Tibial artery (tissue), 4 donors: ENCODE results near the gene MYPOP.
A peak's percentile ranks its signal among the peaks of the same experiment; 100 is the strongest.

Source experiments
- DNase-seq, 2 donors: peaks; one replicate each; pipeline ENCODE4 v3.0.0-alpha.2; 2019
- H3K27ac ChIP-seq, 2 donors: fragments of 200-600 bp; sonication (generic) in 1 of 2; 1 replicate in 1 of 2; 2 replicates in 1 of 2; pipeline ENCODE4 v1.5.1; 2018 to 2019; ENCODE audit warnings: mild to moderate bottlenecking in 1 of 2
- H3K27me3 ChIP-seq, 2 donors: fragments of 200-600 bp; sonication (generic) in 1 of 2; one replicate each; pipeline versions ENCODE4 v1.5.1 to v1.6.0; 2016 to 2019
- H3K36me3 ChIP-seq, 3 donors: fragments of 200-600 bp; sonication (generic) in 2 of 3; one replicate each; pipeline ENCODE4 v1.5.1; 2016 to 2019; ENCODE audit warnings: mild to moderate bottlenecking in 2 of 3
- H3K4me1 ChIP-seq, 4 donors: fragments of 200-600 bp; sonication (generic) in 2 of 4; 1 replicate in 3 of 4; 2 replicates in 1 of 4; pipeline ENCODE4 v1.5.1; 2016 to 2019
- H3K4me3 ChIP-seq, 2 donors: fragments of 200-600 bp; sonication (generic) in 1 of 2; 1 replicate in 1 of 2; 2 replicates in 1 of 2; pipeline ENCODE4 v1.5.1; 2018 to 2019; ENCODE audit warnings: mild to moderate bottlenecking in 2 of 2
- H3K9me3 ChIP-seq, 3 donors: fragments of 200-600 bp; sonication (generic) in 1 of 3; one replicate each; pipeline ENCODE4 v1.5.1; 2016 to 2019
- intact Hi-C: fragments of 100-400 bp; cut with DNase I; formaldehyde crosslinking; loops from one replicate; pipeline ENCODE4 v1.15.0; 2023; ENCODE audit warnings: low total_unique reads
- TF ChIP-seq, protein P1 (sequence below), 2 experiments: fragments of 200-600 bp in 1 of 2; fragments of 450-650 bp in 1 of 2; IDR thresholded peaks; one replicate each; pipeline ENCODE4 v1.5.1; 2017 to 2019; ENCODE audit warnings: antibody characterized with exemption in 2 of 2, mild to moderate bottlenecking in 1 of 2, moderate library complexity in 1 of 2

MYPOP gene

GRCh38 chr19:45906221-45906620 lies 3.8 kb upstream of the MYPOP start:
- Histone ChIP-seq H3K27ac (no peak overlapping the region), H3K4me3 (no peak overlapping the region), H3K36me3 (no peaks in the 10 kb centered on the region), H3K9me3 (no peaks in the 10 kb centered on the region), H3K4me1 (peaks cover 0 to 12% (median 8%) of the 10 kb centered on the region in 4 donors), H3K27me3 (peaks cover 0 to 8% of the 10 kb centered on the region in 2 donors)
- intact Hi-C loops = no loop called here
- TF ChIP-seq, protein P1, sequence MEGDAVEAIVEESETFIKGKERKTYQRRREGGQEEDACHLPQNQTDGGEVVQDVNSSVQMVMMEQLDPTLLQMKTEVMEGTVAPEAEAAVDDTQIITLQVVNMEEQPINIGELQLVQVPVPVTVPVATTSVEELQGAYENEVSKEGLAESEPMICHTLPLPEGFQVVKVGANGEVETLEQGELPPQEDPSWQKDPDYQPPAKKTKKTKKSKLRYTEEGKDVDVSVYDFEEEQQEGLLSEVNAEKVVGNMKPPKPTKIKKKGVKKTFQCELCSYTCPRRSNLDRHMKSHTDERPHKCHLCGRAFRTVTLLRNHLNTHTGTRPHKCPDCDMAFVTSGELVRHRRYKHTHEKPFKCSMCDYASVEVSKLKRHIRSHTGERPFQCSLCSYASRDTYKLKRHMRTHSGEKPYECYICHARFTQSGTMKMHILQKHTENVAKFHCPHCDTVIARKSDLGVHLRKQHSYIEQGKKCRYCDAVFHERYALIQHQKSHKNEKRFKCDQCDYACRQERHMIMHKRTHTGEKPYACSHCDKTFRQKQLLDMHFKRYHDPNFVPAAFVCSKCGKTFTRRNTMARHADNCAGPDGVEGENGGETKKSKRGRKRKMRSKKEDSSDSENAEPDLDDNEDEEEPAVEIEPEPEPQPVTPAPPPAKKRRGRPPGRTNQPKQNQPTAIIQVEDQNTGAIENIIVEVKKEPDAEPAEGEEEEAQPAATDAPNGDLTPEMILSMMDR (IDR thresholded peaks at IDR 0.05) = no peak
- DNase-seq = no peak

- Histone ChIP-seq H3K36me3 (no peaks in the 10 kb centered on the region), H3K4me1 (peaks cover 0 to 23% (median 14%) of the 10 kb centered on the region in 4 donors), H3K27me3 (peaks cover 0 to 2% of the 10 kb centered on the region in 2 donors), H3K9me3 (no peaks in the 10 kb centered on the region), H3K4me3 (no peak overlapping the region), H3K27ac (no peak overlapping the region)
- intact Hi-C loops = no loop called here
- TF ChIP-seq, protein P1 (IDR thresholded peaks at IDR 0.05) = no peak
- DNase-seq = no peak
These were observed 2.6 kb upstream of the MYPOP start for GRCh38 chr19:45905011-45905410.

DNA sequence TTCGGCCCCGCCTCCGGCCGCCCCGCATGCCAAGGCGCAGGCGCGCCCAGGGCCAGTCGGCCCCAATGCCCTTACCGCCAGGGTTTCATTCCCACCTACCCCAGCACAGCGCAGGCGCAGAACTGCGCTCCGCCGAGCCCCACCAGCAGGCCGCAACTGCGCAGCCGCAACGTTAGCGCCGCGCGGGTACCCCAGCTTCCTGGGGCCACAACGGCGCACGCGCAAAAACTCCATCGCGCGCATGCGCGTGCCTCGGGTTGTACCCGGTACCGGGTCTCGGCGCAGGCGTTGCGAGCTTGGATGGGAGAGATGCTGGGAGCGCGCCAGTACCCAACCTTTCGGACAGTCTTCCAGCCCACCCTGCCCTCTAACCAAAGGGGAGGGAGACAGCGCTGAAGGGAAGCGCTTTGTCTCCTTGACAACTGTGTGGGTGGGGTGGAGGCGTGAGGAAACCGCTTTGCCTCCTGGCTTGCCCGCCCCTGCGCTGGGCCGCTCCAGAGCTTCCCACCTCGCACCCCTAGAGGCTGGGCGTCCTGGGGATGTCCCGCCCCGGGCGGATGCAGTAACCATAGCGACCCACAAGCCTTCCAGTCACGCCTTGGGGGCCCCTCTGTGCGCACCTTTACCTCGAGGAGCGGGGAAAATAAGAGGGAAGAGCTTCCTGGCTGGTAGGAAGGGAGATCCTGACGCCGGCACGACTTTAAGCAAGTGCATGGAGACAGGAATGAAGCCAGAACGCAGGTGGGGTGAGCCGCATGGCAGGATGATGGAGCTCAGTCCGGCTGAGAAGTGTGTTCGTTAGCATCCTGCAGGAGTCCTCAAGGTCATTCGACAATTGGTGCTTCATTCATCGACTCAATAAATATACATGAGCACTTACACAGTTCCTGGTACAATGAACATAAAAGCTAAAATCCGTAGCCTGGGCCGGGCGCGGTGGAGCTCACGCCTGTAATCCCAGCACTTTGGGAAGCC lies 525 bp upstream of the MYPOP start:
- Histone ChIP-seq H3K27ac (peak overlapping the region; percentile 71 to 76), H3K27me3 (no peaks in the 10 kb centered on the region), H3K4me1 (peaks cover 0 to 25% (median 14%) of the 10 kb centered on the region in 4 donors), H3K36me3 (peaks cover 6 to 19% (median 17%) of the 10 kb centered on the region in 3 donors), H3K4me3 (peak overlapping the region; percentile 70 to 78), H3K9me3 (no peaks in the 10 kb centered on the region)
- peak; percentile 95 to 99 for DNase-seq
- intact Hi-C loops = no loop called here
- TF ChIP-seq, protein P1 (IDR thresholded peaks at IDR 0.05) = peak in 1 of 2 experiments; percentile 20

GRCh38 chr19:45901432-45901911 lies 941 bp downstream of the MYPOP start:
- Histone ChIP-seq H3K9me3 (no peaks in the 10 kb centered on the region), H3K27ac (peak overlapping the region; percentile 71 to 76), H3K36me3 (peaks cover 6 to 29% (median 21%) of the 10 kb centered on the region in 3 donors), H3K4me1 (peaks cover 0 to 25% (median 14%) of the 10 kb centered on the region in 4 donors), H3K27me3 (no peaks in the 10 kb centered on the region), H3K4me3 (peak overlapping the region; percentile 70 to 78)
- intact Hi-C loops = no loop called here
- TF ChIP-seq, protein P1 (IDR thresholded peaks at IDR 0.05) = no peak
- DNase-seq = peak in 1 of 2 donors; percentile 33

- Histone ChIP-seq H3K27ac (peak overlapping the region; percentile 71 to 76), H3K36me3 (peaks cover 6 to 34% (median 21%) of the 10 kb centered on the region in 3 donors), H3K4me1 (peaks cover 0 to 25% (median 14%) of the 10 kb centered on the region in 4 donors), H3K4me3 (peak overlapping the region; percentile 70 to 78), H3K9me3 (no peaks in the 10 kb centered on the region), H3K27me3 (no peaks in the 10 kb centered on the region)
- DNase-seq = no peak
- intact Hi-C loops = no loop called here
- TF ChIP-seq, protein P1 (IDR thresholded peaks at IDR 0.05) = no peak
These were observed 1.5 kb downstream of the MYPOP start for GRCh38 chr19:45900738-45901431.
